Lower lobe of right lung (tissue), 2 donors: ENCODE measurements around the gene THSD7A. TPM values are rescaled to one million over a fixed set of nuclear protein-coding genes. Genes with fewer than 3 reads are reported as not detected.

Source experiments
- ATAC-seq, 2 donors: fragments of 200-7000 bp; cut with Tn5 transposase; one replicate each; pipeline ENCODE4 v1.9.1; 2020 to 2022; ENCODE audit warnings: mild to moderate bottlenecking in 2 of 2, moderate library complexity in 2 of 2
- DNase-seq: peaks from one replicate; pipeline ENCODE4 v3.0.0-alpha.2; 2020
- H3K27ac ChIP-seq: fragments of 200-600 bp; one replicate; pipeline ENCODE4 v1.8.0; 2022
- H3K27me3 ChIP-seq: fragments of 200-600 bp; one replicate; pipeline ENCODE4 v1.8.0; 2022; ENCODE audit warnings: low read depth
- H3K36me3 ChIP-seq: fragments of 200-600 bp; one replicate; pipeline ENCODE4 v1.8.0; 2022; ENCODE audit warnings: mild to moderate bottlenecking
- H3K4me1 ChIP-seq: fragments of 200-600 bp; one replicate; pipeline ENCODE4 v1.8.0; 2022
- H3K4me3 ChIP-seq: fragments of 200-600 bp; one replicate; pipeline ENCODE4 v1.8.0; 2022; ENCODE audit warnings: mild to moderate bottlenecking
- H3K9me3 ChIP-seq: fragments of 200-600 bp; one replicate; pipeline ENCODE4 v1.8.0; 2022
- CTCF ChIP-seq: fragments of 200-600 bp; IDR thresholded peaks from one replicate; pipeline ENCODE4 v1.8.0; 2022; ENCODE audit warnings: antibody characterized with exemption, mild to moderate bottlenecking
- intact Hi-C: fragments of 100-400 bp; cut with DNase I; formaldehyde crosslinking; loops from one replicate; pipeline ENCODE4 v1.11.0; 2022
- total RNA-seq: library from RNA; stranded (reverse); fragmentation: NEBNext Ultra II Directional; extraction: Animal tissue kit (Norgen Biotek cat#: 25700); gene quantifications from one replicate; pipeline ENCODE4 v1.2.1, GENCODE V29; 2021
- donor health status: DM: no; HTN: yes; CAD: no; lungs with severe emphysema.

Gene THSD7A
- total RNA-seq, 1 donor from 2014 or later, result 7.2 TPM

GRCh38 chr7:11593322-11593721, 238.7 kb downstream of the THSD7A start:
- H3K27ac ChIP-seq, result no peak overlapping the region

GRCh38 chr7:11592699-11593098, 239.3 kb downstream of the THSD7A start:
- no peaks in the 10 kb centered on the region for H3K27me3 ChIP-seq
- H3K9me3 ChIP-seq, result no peaks in the 10 kb centered on the region
- intact Hi-C loops, result no loop called here
- ATAC-seq (no peak), DNase-seq (no peak)
- no peak overlapping the region for H3K27ac ChIP-seq
- no peaks in the 10 kb centered on the region for H3K36me3 ChIP-seq
- no peak for TF ChIP-seq CTCF
- H3K4me1 ChIP-seq, result no peaks in the 10 kb centered on the region
- no peak overlapping the region for H3K4me3 ChIP-seq

More at GRCh38 chr7:11593322-11593721, 238.7 kb downstream of the THSD7A start:
- ATAC-seq, result no peak
- TF ChIP-seq CTCF, result no peak
- no peaks in the 10 kb centered on the region for H3K4me1 ChIP-seq
- H3K36me3 ChIP-seq, result no peaks in the 10 kb centered on the region
- H3K27me3 ChIP-seq, result no peaks in the 10 kb centered on the region
- H3K9me3 ChIP-seq, result no peaks in the 10 kb centered on the region
- DNase-seq, result no peak
- H3K4me3 ChIP-seq, result no peak overlapping the region
- intact Hi-C loops, result no loop called here

- H3K4me3 ChIP-seq, result no peak overlapping the region
- H3K27me3 ChIP-seq, result no peaks in the 10 kb centered on the region
- H3K9me3 ChIP-seq, result no peaks in the 10 kb centered on the region
- no peak overlapping the region for H3K27ac ChIP-seq
- TF ChIP-seq CTCF, result no peak
- intact Hi-C loops, result no loop called here
- H3K4me1 ChIP-seq, result no peaks in the 10 kb centered on the region
- no peak for ATAC-seq
- no peak for DNase-seq
- H3K36me3 ChIP-seq, result no peaks in the 10 kb centered on the region
Measured at GRCh38 chr7:11591943-11592342, 240.1 kb downstream of the THSD7A start.

- intact Hi-C loops, result no loop called here
- no peak for DNase-seq
- no peak overlapping the region for H3K4me3 ChIP-seq
- no peak overlapping the region for H3K27ac ChIP-seq
- H3K27me3 ChIP-seq, result no peaks in the 10 kb centered on the region
- H3K9me3 ChIP-seq, result no peaks in the 10 kb centered on the region
- no peak for TF ChIP-seq CTCF
- H3K36me3 ChIP-seq, result no peaks in the 10 kb centered on the region
- no peak for ATAC-seq
- no peaks in the 10 kb centered on the region for H3K4me1 ChIP-seq
Measured at GRCh38 chr7:11591055-11591633, 240.9 kb downstream of the THSD7A start.

GRCh38 chr7:11589251-11589650, 242.7 kb downstream of the THSD7A start:
- no peaks in the 10 kb centered on the region for H3K4me1 ChIP-seq
- no peak for TF ChIP-seq CTCF
- no peaks in the 10 kb centered on the region for H3K36me3 ChIP-seq
- no peak for DNase-seq
- intact Hi-C loops, result no loop called here
- ATAC-seq, result no peak
- no peak overlapping the region for H3K4me3 ChIP-seq
- no peaks in the 10 kb centered on the region for H3K27me3 ChIP-seq
- H3K27ac ChIP-seq, result no peak overlapping the region
- H3K9me3 ChIP-seq, result no peaks in the 10 kb centered on the region
